Endothelial cell of umbilical vein (primary cell): Measurements from ENCODE around the gene ANKS1A. TPM values are rescaled to one million over a fixed set of nuclear protein-coding genes. Genes with fewer than 3 reads are reported as not detected.

ENCODE experiments used
- BruUV-seq: library from RNA; stranded (reverse); fragments of 400-500 nt; replicated peaks from 2 replicates; lab custom pipeline; 2021; lab: Mats Ljungman, UMichigan
- CTCF ChIA-PET: fragments of 300-600, 350-600 bp; sonication (Branson Sonifier 250); formaldehyde crosslinking; loops from one replicate; lab custom pipeline; 2021; ENCODE audit warnings: antibody characterized with exemption, inconsistent platforms; lab: Charles Lee
- POLR2A ChIA-PET: fragments of 300-600, 350-600 bp; sonication (Branson Sonifier 250); formaldehyde crosslinking; loops from one replicate; lab custom pipeline; 2021; ENCODE audit warnings: antibody characterized with exemption, inconsistent platforms; lab: Charles Lee
- DNase-seq: peaks from one replicate; pipeline ENCODE4 v3.0.0-alpha.2; 2011; ENCODE audit warnings: low read depth, low spot score
- FAIRE-seq: peaks from 2 replicates; lab custom pipeline; 2011; peaks lifted over from hg19 to GRCh38; lab: Jason Lieb, UNC
- H2AFZ ChIP-seq: 2 replicates; pipeline ENCODE4 v1.6.0; 2012; ENCODE audit warnings: low read depth, low read length, control low read depth, inconsistent platforms
- H3K27ac ChIP-seq: 2 replicates; pipeline ENCODE4 v1.5.1; 2011; ENCODE audit warnings: low read depth, mild to moderate bottlenecking, control low read depth, low read length, moderate library complexity; ENCODE audit not compliant: insufficient read depth
- H3K27me3 ChIP-seq, 2 experiments: 2 replicates each; pipeline versions ENCODE4 v1.6.0 to v1.6.1; 2011; ENCODE audit warnings: low read length in 2 of 2, mixed read lengths in 1 of 2; ENCODE audit not compliant: control insufficient read depth in 2 of 2, insufficient read depth in 2 of 2
- H3K36me3 ChIP-seq, 2 experiments: 2 replicates in 1 of 2; 3 replicates in 1 of 2; pipeline ENCODE4 v1.5.1; 2011; ENCODE audit warnings: low read length in 2 of 2, mild to moderate bottlenecking in 1 of 2, moderate library complexity in 1 of 2; ENCODE audit not compliant: control insufficient read depth in 2 of 2, insufficient read depth in 2 of 2; ENCODE audit errors: extremely low read depth in 1 of 2
- H3K4me1 ChIP-seq: 3 replicates; pipeline ENCODE4 v1.5.1; 2011; ENCODE audit warnings: mild to moderate bottlenecking, low read length; ENCODE audit not compliant: control insufficient read depth, insufficient read depth; ENCODE audit errors: extremely low read depth
- H3K4me2 ChIP-seq: 2 replicates; pipeline ENCODE4 v1.6.1; 2011; ENCODE audit warnings: low read length, control low read depth, mixed read lengths; ENCODE audit not compliant: insufficient read depth
- H3K4me3 ChIP-seq, 3 experiments: fragments of 200-600 bp in 1 of 3; sonication (generic), shearing (Covaris generic) in 1 of 3; replicated peaks in 1 of 3; 2 replicates each; pipeline ENCODE4 v1.5.1; 2011 to 2016; ENCODE audit warnings: control low read depth in 3 of 3, low read length in 3 of 3, mild to moderate bottlenecking in 2 of 3, inconsistent platforms in 1 of 3, low read depth in 1 of 3, moderate library complexity in 1 of 3; ENCODE audit not compliant: insufficient read depth in 1 of 3
- H3K79me2 ChIP-seq: 2 replicates; pipeline ENCODE4 v1.6.0; 2012; ENCODE audit warnings: low read length, inconsistent platforms; ENCODE audit not compliant: control insufficient read depth, insufficient read depth
- H3K9ac ChIP-seq: replicated peaks from 2 replicates; pipeline ENCODE3; 2011; ENCODE audit warnings: low read length, control low read depth; ENCODE audit not compliant: insufficient read depth; ENCODE audit errors: extremely low read depth
- H3K9me1 ChIP-seq: replicated peaks from 3 replicates; pipeline ENCODE4 v1.6.0; 2011; ENCODE audit warnings: mild to moderate bottlenecking, low read length; ENCODE audit not compliant: control insufficient read depth, insufficient read depth; ENCODE audit errors: extremely low read depth
- H3K9me3 ChIP-seq: replicated peaks from 2 replicates; pipeline ENCODE4 v1.5.1; 2012; ENCODE audit warnings: low read length, inconsistent platforms; ENCODE audit not compliant: control insufficient read depth, insufficient read depth
- H4K20me1 ChIP-seq: replicated peaks from 2 replicates; pipeline ENCODE3; 2011; ENCODE audit warnings: mild to moderate bottlenecking, low read length; ENCODE audit not compliant: control insufficient read depth, insufficient read depth; ENCODE audit errors: extremely low read depth
- EZH2 ChIP-seq: IDR thresholded peaks from 2 replicates; pipeline ENCODE4 v1.6.1; 2012; ENCODE audit warnings: borderline replicate concordance, low read depth, mild to moderate bottlenecking, moderate library complexity, low read length, inconsistent platforms; ENCODE audit not compliant: severe bottlenecking
- FOS ChIP-seq: IDR thresholded peaks from 2 replicates; pipeline ENCODE4 v1.6.1; 2011; ENCODE audit warnings: mild to moderate bottlenecking, low read length, moderate library complexity, borderline replicate concordance; ENCODE audit not compliant: insufficient read depth
- GATA2 ChIP-seq: IDR thresholded peaks from 2 replicates; pipeline ENCODE4 v1.7.0; 2011; ENCODE audit warnings: low read depth, mild to moderate bottlenecking, moderate library complexity, mixed read lengths, low read length; ENCODE audit not compliant: insufficient read length, insufficient read depth
- JUN ChIP-seq: IDR thresholded peaks from 2 replicates; pipeline ENCODE4 v1.6.1; 2011; ENCODE audit warnings: borderline replicate concordance, low read depth; ENCODE audit not compliant: insufficient read length, insufficient read depth
- MAX ChIP-seq: IDR thresholded peaks from 2 replicates; pipeline ENCODE4 v1.6.1; 2011; ENCODE audit not compliant: insufficient read depth, insufficient read length
- MYC ChIP-seq: IDR thresholded peaks from one replicate; pipeline ENCODE4 v1.6.1; 2011; ENCODE audit warnings: mild to moderate bottlenecking, low read depth, low read length
- POLR2A ChIP-seq: IDR thresholded peaks from 2 replicates; pipeline ENCODE4 v1.6.1; 2012; ENCODE audit warnings: low read depth, mild to moderate bottlenecking, control low read depth, low read length
- POLR2AphosphoS5 ChIP-seq: IDR thresholded peaks from 2 replicates; pipeline ENCODE4 v1.6.1; 2012; ENCODE audit warnings: low read depth, mild to moderate bottlenecking, control low read depth, low read length, moderate library complexity; ENCODE audit not compliant: insufficient read depth
- dilution Hi-C: fragments of 300-500 bp; cut with MboI; formaldehyde crosslinking; loops from one replicate; pipeline ENCODE4 v1.15.0; 2019; ENCODE audit warnings: low sequenced_read_pairs; ENCODE audit not compliant: extremely low pct_ligation_motif_present
- intact Hi-C: fragments of 100-400 bp; cut with micrococcal nuclease; formaldehyde crosslinking; loops from one replicate; pipeline ENCODE4 v1.10.0; 2022
- polyA plus RNA-seq, 4 experiments: library from polyadenylated mRNA; depleted of rRNA in 3 of 4; stranded (reverse) in 3 of 4; unstranded in 1 of 4; fragments of >200 nt; gene quantifications; 2 replicates each; pipeline versions ENCODE4 v1.2.1 to v1.2.3, GENCODE V29; 2011 to 2012; ENCODE audit warnings: missing spikeins in 1 of 4
- total RNA-seq: library from RNA; stranded (reverse); gene quantifications from 2 replicates; pipeline ENCODE4 v1.2.3, GENCODE V29; 2021
- TF ChIP-seq, protein P1 (sequence below), 2 donors: IDR thresholded peaks; 1 replicate in 1 of 2; 2 replicates in 1 of 2; pipeline ENCODE4 v1.5.1; 2011; ENCODE audit warnings: low read length in 2 of 2, mild to moderate bottlenecking in 2 of 2, moderate library complexity in 2 of 2, control low read depth in 1 of 2, inconsistent platforms in 1 of 2, low read depth in 1 of 2; ENCODE audit not compliant: insufficient read depth in 1 of 2; ENCODE audit errors: extremely low read depth in 1 of 2

Gene ANKS1A
- total and polyA plus RNA-seq, 2 donors (not counting 3 experiments of a cell fraction or from before 2014, with no cell fraction given) = 8.9 to 26.1 TPM

- H2AFZ ChIP-seq = no peak overlapping the region
- peaks cover 42% of the 10 kb centered on the region for H3K4me1 ChIP-seq
These were observed 141.0 kb downstream of the ANKS1A start for GRCh38 chr6:35030099-35030498.

More at GRCh38 chr6:35030099-35030498, 141.0 kb downstream of the ANKS1A start:
- intact Hi-C loops = no loop called here
- Histone ChIP-seq H3K4me2 (no peak overlapping the region), H4K20me1 (no peaks in the 10 kb centered on the region), H3K27ac (no peak overlapping the region), H3K36me3 (no peaks in the 10 kb centered on the region), H3K9me1 (no peaks in the 10 kb centered on the region), H3K9ac (no peak overlapping the region), H3K9me3 (no peaks in the 10 kb centered on the region), H3K79me2 (no peaks in the 10 kb centered on the region), H3K4me3 (no peak overlapping the region), H3K27me3 (no peaks in the 10 kb centered on the region)
- FAIRE-seq = no peak
- dilution Hi-C loops = no loop called here
- POLR2A ChIA-PET = no interaction called here
- BruUV-seq = no TSS peak
- CTCF ChIA-PET = interaction anchor here (0.7 to 1.7 kb wide), 3 partner anchors 11 to 43 kb away, joined by 3 to 5 read pairs (median 4); no protein-coding TSS in a partner anchor
- DNase-seq = no peak
- TF ChIP-seq MAX (no peak), GATA2 (no peak), FOS (no peak), POLR2AphosphoS5 (no peak), EZH2 (no peak), JUN (no peak), MYC (no peak), POLR2A (no peak)
- TF ChIP-seq, protein P1, sequence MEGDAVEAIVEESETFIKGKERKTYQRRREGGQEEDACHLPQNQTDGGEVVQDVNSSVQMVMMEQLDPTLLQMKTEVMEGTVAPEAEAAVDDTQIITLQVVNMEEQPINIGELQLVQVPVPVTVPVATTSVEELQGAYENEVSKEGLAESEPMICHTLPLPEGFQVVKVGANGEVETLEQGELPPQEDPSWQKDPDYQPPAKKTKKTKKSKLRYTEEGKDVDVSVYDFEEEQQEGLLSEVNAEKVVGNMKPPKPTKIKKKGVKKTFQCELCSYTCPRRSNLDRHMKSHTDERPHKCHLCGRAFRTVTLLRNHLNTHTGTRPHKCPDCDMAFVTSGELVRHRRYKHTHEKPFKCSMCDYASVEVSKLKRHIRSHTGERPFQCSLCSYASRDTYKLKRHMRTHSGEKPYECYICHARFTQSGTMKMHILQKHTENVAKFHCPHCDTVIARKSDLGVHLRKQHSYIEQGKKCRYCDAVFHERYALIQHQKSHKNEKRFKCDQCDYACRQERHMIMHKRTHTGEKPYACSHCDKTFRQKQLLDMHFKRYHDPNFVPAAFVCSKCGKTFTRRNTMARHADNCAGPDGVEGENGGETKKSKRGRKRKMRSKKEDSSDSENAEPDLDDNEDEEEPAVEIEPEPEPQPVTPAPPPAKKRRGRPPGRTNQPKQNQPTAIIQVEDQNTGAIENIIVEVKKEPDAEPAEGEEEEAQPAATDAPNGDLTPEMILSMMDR (IDR thresholded peaks at IDR 0.05; ENCODE audit: extremely low read depth in 1 of 2, insufficient read depth in 1 of 2, low read depth in 1 of 2, low read length in 2 of 2) = no peak
